ENCODE measurements around the gene COL21A1. TPM values are rescaled to one million over a fixed set of nuclear protein-coding genes. Genes with fewer than 3 reads are reported as not detected.

The COL21A1 gene
- total RNA-seq, 1 donor from 2014 or later, result 16.8 TPM

DNA sequence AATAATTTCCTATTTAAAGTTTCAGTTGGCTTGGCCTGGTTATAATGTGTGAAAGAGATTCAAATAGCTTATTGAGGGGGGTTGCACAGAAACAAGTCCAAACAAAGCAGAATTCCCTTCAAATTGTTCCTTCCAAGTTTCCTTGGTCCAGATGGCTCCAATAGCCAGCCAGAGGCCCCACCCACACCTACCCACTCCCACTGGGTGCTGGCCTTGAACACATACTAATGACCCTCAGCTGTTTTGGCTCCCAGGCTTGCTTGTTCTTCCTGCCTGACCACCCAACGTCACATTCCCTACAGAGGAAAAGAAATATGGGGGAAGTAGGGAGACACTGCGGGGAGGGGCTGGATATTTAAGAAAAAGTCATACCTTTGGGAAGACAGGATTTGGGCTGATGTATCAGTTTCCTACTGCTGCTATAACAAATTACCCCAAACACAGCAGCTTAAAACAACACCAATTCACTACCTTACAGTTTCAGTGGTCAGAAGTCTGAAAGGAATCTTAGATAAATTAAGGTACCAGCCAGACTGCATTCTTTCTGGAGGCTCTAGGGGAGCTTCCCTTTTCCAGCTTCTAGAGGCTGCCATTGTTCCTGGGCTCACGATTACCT is 95.7 kb downstream of the COL21A1 start:
- H3K36me3 Mint-ChIP-seq (ENCODE audit: insufficient read depth), result peaks cover 6% of the 10 kb centered on the region
- H3K27me3 Mint-ChIP-seq, result no peaks in the 10 kb centered on the region
- DNase-seq (ENCODE audit: low spot score, unreplicated experiment), result no peak
- TF ChIP-seq, protein P1, sequence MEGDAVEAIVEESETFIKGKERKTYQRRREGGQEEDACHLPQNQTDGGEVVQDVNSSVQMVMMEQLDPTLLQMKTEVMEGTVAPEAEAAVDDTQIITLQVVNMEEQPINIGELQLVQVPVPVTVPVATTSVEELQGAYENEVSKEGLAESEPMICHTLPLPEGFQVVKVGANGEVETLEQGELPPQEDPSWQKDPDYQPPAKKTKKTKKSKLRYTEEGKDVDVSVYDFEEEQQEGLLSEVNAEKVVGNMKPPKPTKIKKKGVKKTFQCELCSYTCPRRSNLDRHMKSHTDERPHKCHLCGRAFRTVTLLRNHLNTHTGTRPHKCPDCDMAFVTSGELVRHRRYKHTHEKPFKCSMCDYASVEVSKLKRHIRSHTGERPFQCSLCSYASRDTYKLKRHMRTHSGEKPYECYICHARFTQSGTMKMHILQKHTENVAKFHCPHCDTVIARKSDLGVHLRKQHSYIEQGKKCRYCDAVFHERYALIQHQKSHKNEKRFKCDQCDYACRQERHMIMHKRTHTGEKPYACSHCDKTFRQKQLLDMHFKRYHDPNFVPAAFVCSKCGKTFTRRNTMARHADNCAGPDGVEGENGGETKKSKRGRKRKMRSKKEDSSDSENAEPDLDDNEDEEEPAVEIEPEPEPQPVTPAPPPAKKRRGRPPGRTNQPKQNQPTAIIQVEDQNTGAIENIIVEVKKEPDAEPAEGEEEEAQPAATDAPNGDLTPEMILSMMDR (IDR thresholded peaks at IDR 0.05; ENCODE audit: unreplicated experiment), result no peak
- H3K4me3 Mint-ChIP-seq (ENCODE audit: low read depth), result no peak overlapping the region
- peaks cover 7% of the 10 kb centered on the region for H3K4me1 Mint-ChIP-seq (ENCODE audit: low read depth)
- no peak overlapping the region for H3K27ac Mint-ChIP-seq
- H3K9me3 Mint-ChIP-seq (ENCODE audit: low read depth), result peaks cover 14% of the 10 kb centered on the region

DNA sequence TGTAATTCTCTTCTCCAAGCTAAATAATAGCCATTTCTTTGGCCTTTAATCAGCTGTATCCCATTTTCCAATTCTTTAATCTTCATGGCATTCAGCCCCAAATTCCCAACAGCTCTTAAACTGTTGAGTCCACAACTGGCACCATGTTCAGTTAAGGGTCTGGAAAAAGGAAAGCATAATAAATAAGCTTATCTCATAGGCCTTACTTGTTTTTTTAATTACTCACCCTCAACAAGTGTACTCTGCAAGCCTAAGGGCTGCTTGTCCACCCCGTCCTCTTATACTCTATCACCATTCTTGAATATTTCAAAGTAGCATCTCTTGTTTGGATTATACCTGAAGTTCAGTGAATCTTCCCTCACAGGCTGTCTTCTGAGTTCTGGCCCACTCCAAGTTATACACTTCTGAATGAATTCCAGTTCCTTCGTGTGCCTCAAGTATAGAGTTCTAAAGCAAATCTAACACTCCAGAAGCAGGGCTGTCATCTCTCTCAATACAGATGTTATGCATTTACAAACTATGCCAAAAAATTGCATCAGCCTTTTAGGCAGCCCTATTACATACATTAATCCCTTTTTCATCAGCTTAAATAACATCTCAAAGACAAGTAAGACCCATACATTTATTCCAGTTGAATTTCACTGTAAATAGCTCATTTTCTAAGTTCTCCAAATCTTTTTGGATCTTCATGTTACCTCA is 98.7 kb downstream of the COL21A1 start:
- Mint-ChIP-seq H3K9me3 (ENCODE audit: low read depth) (peaks cover 5% of the 10 kb centered on the region), H3K4me1 (ENCODE audit: low read depth) (no peaks in the 10 kb centered on the region), H3K36me3 (ENCODE audit: insufficient read depth) (peaks cover 1% of the 10 kb centered on the region), H3K4me3 (ENCODE audit: low read depth) (no peak overlapping the region), H3K27me3 (no peaks in the 10 kb centered on the region), H3K27ac (no peak overlapping the region)
- no peak for DNase-seq (ENCODE audit: low spot score, unreplicated experiment)
- TF ChIP-seq, protein P1 (IDR thresholded peaks at IDR 0.05; ENCODE audit: unreplicated experiment), result no peak

DNA sequence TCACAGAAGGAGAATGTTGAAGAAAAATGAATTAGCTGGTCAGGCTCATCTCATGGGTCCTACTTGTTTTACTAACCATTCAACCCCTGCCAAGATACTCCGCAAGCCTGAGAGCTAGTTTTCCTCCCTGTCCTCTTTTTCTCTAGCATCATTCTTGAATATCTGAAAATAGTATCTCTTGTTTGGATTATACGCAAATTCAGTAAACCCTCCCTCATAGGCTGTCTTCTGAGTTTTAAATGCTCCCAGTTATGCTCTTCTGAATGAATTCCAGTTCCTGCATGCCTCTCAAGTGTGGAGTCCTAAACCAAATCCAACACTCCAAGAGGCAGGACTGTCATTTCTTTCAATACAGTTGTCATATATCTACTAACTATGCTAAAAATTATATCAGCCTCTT is 99.6 kb downstream of the COL21A1 start:
- TF ChIP-seq, protein P1 (IDR thresholded peaks at IDR 0.05; ENCODE audit: unreplicated experiment), result no peak
- H3K4me3 Mint-ChIP-seq (ENCODE audit: low read depth), result no peak overlapping the region
- no peak for DNase-seq (ENCODE audit: low spot score, unreplicated experiment)
- H3K36me3 Mint-ChIP-seq (ENCODE audit: insufficient read depth), result no peaks in the 10 kb centered on the region
- H3K27ac Mint-ChIP-seq, result no peak overlapping the region
- no peaks in the 10 kb centered on the region for H3K27me3 Mint-ChIP-seq
- H3K9me3 Mint-ChIP-seq (ENCODE audit: low read depth), result peaks cover 6% of the 10 kb centered on the region
- H3K4me1 Mint-ChIP-seq (ENCODE audit: low read depth), result no peaks in the 10 kb centered on the region

DNA sequence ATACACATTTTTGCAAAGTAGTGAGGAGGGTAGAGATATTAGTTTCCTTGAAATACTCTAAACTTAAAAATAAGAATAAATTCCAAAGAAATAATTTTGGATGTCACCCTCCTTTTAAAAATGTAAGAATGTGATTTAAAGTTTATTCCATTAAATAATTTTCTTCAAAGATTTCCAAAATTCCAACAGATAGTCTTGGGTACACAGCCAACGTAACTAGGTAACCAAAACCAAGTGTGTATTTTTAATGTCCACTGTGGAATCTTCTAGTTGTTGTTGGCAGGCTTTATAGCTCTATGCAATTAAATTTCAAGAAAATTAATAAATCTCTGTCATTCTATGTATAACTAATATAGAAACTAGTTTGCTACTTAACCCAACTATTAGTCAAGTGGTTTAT is 101.3 kb downstream of the COL21A1 start:
- no peaks in the 10 kb centered on the region for H3K4me1 Mint-ChIP-seq (ENCODE audit: low read depth)
- H3K27me3 Mint-ChIP-seq, result no peaks in the 10 kb centered on the region
- no peak for DNase-seq (ENCODE audit: low spot score, unreplicated experiment)
- no peaks in the 10 kb centered on the region for H3K36me3 Mint-ChIP-seq (ENCODE audit: insufficient read depth)
- TF ChIP-seq, protein P1 (IDR thresholded peaks at IDR 0.05; ENCODE audit: unreplicated experiment), result no peak
- H3K9me3 Mint-ChIP-seq (ENCODE audit: low read depth), result peaks cover 3% of the 10 kb centered on the region
- no peak overlapping the region for H3K4me3 Mint-ChIP-seq (ENCODE audit: low read depth)
- no peak overlapping the region for H3K27ac Mint-ChIP-seq

DNA sequence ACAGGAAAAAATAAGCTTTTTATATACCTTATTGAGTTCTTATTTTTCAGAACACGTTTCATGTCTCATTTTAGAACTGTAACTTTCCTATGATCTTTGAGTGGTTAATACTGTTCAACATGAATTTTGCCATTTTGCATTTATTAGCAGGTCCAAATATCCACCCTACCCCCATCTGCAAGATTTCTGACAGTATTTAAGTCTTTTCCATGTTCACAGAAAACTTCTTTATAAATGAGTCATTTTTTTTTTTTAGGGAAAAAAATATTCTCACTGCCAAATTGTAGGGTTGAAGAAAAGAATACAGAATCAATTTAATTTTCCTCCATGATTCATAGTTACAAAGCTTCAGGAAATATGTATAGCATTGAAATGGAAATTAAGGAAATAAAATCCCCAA is 101.8 kb downstream of the COL21A1 start:
- DNase-seq (ENCODE audit: low spot score, unreplicated experiment), result no peak
- no peak overlapping the region for H3K4me3 Mint-ChIP-seq (ENCODE audit: low read depth)
- H3K4me1 Mint-ChIP-seq (ENCODE audit: low read depth), result no peaks in the 10 kb centered on the region
- H3K36me3 Mint-ChIP-seq (ENCODE audit: insufficient read depth), result no peaks in the 10 kb centered on the region
- H3K9me3 Mint-ChIP-seq (ENCODE audit: low read depth), result peaks cover 3% of the 10 kb centered on the region
- no peak overlapping the region for H3K27ac Mint-ChIP-seq
- no peaks in the 10 kb centered on the region for H3K27me3 Mint-ChIP-seq
- TF ChIP-seq, protein P1 (IDR thresholded peaks at IDR 0.05; ENCODE audit: unreplicated experiment), result no peak

Data from progenitor cell of endocrine pancreas (in vitro differentiated cells).